GM23338 (cell line): ENCODE results near the gene DPM1. TPM values are rescaled to one million over a fixed set of nuclear protein-coding genes. Genes with fewer than 3 reads are reported as not detected.
A peak's percentile ranks its signal among the peaks of the same experiment; 100 is the strongest.

ENCODE experiments used
- ATAC-seq: fragments of 200-7000 bp; cut with Tn5 transposase; 3 replicates; pipeline ENCODE4 v1.9.1; 2020
- DNase-seq: peaks from one replicate; pipeline ENCODE4 v3.0.0-alpha.2; 2015; ENCODE audit warnings: low spot score
- H2AFZ ChIP-seq: fragments of 200-600 bp; sonication (generic); 2 replicates; pipeline ENCODE4 v1.8.0; 2016; ENCODE audit warnings: antibody characterized with exemption, mild to moderate bottlenecking, moderate library complexity
- H3F3A ChIP-seq: fragments of 200-600 bp; sonication (generic); replicated peaks from 2 replicates; pipeline ENCODE4 v1.8.0; 2017; ENCODE audit warnings: antibody characterized with exemption, mixed run types, low read depth
- H3K27ac ChIP-seq: fragments of 200-600 bp; sonication (generic); 2 replicates; pipeline ENCODE4 v1.6.1; 2016; ENCODE audit warnings: low read depth
- H3K27me3 ChIP-seq: fragments of 200-600 bp; sonication (generic); 2 replicates; pipeline ENCODE4 v1.8.0; 2016; ENCODE audit warnings: mild to moderate bottlenecking, mixed run types, moderate library complexity; ENCODE audit not compliant: insufficient read depth
- H3K36me3 ChIP-seq: fragments of 200-600 bp; sonication (generic); 2 replicates; pipeline ENCODE4 v1.8.0; 2016; ENCODE audit warnings: mild to moderate bottlenecking; ENCODE audit not compliant: insufficient read depth
- H3K4me1 ChIP-seq: fragments of 200-600 bp; sonication (generic); 2 replicates; pipeline ENCODE4 v1.8.0; 2016; ENCODE audit warnings: mild to moderate bottlenecking, moderate library complexity; ENCODE audit not compliant: insufficient read depth
- H3K4me2 ChIP-seq: fragments of 200-600 bp; sonication (generic); 2 replicates; pipeline ENCODE4 v1.7.1; 2017; ENCODE audit warnings: mixed run types
- H3K4me3 ChIP-seq: fragments of 200-600 bp; sonication (generic); 2 replicates; pipeline ENCODE4 v1.6.1; 2016; ENCODE audit warnings: mixed run types
- H3K79me2 ChIP-seq: fragments of 200-600 bp; sonication (generic); replicated peaks from 2 replicates; pipeline ENCODE4 v1.8.0; 2017; ENCODE audit warnings: mild to moderate bottlenecking; ENCODE audit not compliant: insufficient read depth
- H3K9me2 ChIP-seq: fragments of 200-600 bp; sonication (generic); 2 replicates; pipeline ENCODE4 v1.8.0; 2017; ENCODE audit not compliant: insufficient read depth
- H4K20me1 ChIP-seq: fragments of 200-600 bp; sonication (generic); replicated peaks from 2 replicates; pipeline ENCODE4 v1.8.0; 2017; ENCODE audit warnings: mild to moderate bottlenecking; ENCODE audit not compliant: insufficient read depth
- H3K27ac Mint-ChIP-seq: 2 replicates; pipeline ENCODE4 v1.8.0; 2020; ENCODE audit warnings: inconsistent platforms, mild to moderate bottlenecking, moderate library complexity, mixed read lengths
- H3K27me3 Mint-ChIP-seq: 3 replicates; pipeline ENCODE4 v1.8.0; 2022; ENCODE audit warnings: low read depth, mild to moderate bottlenecking, moderate library complexity, mixed read lengths, inconsistent platforms; ENCODE audit not compliant: insufficient read depth, poor library complexity
- H3K36me3 Mint-ChIP-seq: 3 replicates; pipeline ENCODE4 v1.8.0; 2021; ENCODE audit warnings: low read depth, mild to moderate bottlenecking, inconsistent platforms, moderate library complexity, mixed read lengths
- H3K4me1 Mint-ChIP-seq: 3 replicates; pipeline ENCODE4 v1.8.0; 2020; ENCODE audit warnings: mild to moderate bottlenecking, inconsistent platforms, mixed read lengths
- H3K4me3 Mint-ChIP-seq: 3 replicates; pipeline ENCODE4 v1.8.0; 2021; ENCODE audit warnings: moderate library complexity, mild to moderate bottlenecking, inconsistent platforms, mixed read lengths
- H3K9me3 Mint-ChIP-seq: 3 replicates; pipeline ENCODE4 v1.8.0; 2020; ENCODE audit warnings: moderate library complexity, mild to moderate bottlenecking, inconsistent platforms, mixed read lengths
- EZH2 ChIP-seq: fragments of 200-600 bp; sonication (generic); IDR thresholded peaks from one replicate; pipeline ENCODE4 v1.8.0; 2017; ENCODE audit warnings: antibody characterized with exemption, mild to moderate bottlenecking, low read depth; ENCODE audit not compliant: unreplicated experiment
- NANOG ChIP-seq: IDR thresholded peaks from 2 replicates; pipeline ENCODE4 v1.6.1; 2016; ENCODE audit warnings: antibody characterized with exemption, borderline replicate concordance
- ZNF114 ChIP-seq: fragments of 250-450 bp; sonication (Bioruptor Pico); IDR thresholded peaks from 2 replicates; pipeline ENCODE4 v1.5.0; 2020; ENCODE audit warnings: mild to moderate bottlenecking, moderate library complexity
- ZNF331 ChIP-seq: fragments of 250-450 bp; sonication (Bioruptor Pico); IDR thresholded peaks from 2 replicates; pipeline ENCODE4 v1.5.0; 2020; ENCODE audit warnings: low read depth, mild to moderate bottlenecking, moderate library complexity
- polyA plus RNA-seq: library from polyadenylated mRNA; unstranded; fragments of >200 nt; fragmentation: Nextera tagmentation; extraction: Ambion mirVana; gene quantifications from 2 replicates; pipeline ENCODE4 v1.2.1, GENCODE V29; 2016
- total RNA-seq: library from RNA; depleted of rRNA; stranded (reverse); fragments of >200 nt; shearing (Covaris generic); gene quantifications from 2 replicates; pipeline ENCODE4 v1.2.3, GENCODE V29; 2014
- TF ChIP-seq, protein P1 (sequence below), 2 experiments: fragments of 200-600 bp in 1 of 2; sonication (generic) in 1 of 2; conservative IDR thresholded peaks; 2 replicates each; pipeline versions ENCODE4 v1.5.1 to v1.6.1; 2016 to 2017; ENCODE audit warnings: antibody characterized with exemption in 2 of 2, low read depth in 2 of 2, mild to moderate bottlenecking in 2 of 2, moderate library complexity in 1 of 2
- TF ChIP-seq, protein P2 (sequence below): fragments of 250-450 bp; sonication (Bioruptor Pico); IDR thresholded peaks from 2 replicates; pipeline ENCODE4 v1.5.0; 2020; ENCODE audit warnings: mild to moderate bottlenecking, moderate library complexity
- TF ChIP-seq, protein P3 (sequence below): IDR thresholded peaks from one replicate; pipeline ENCODE4 v1.6.1; 2018; ENCODE audit warnings: antibody characterized with exemption; ENCODE audit not compliant: unreplicated experiment

DPM1 gene
- total and polyA plus RNA-seq, 2 experiments from 2014 or later, result 71.7 to 130 TPM

DNA sequence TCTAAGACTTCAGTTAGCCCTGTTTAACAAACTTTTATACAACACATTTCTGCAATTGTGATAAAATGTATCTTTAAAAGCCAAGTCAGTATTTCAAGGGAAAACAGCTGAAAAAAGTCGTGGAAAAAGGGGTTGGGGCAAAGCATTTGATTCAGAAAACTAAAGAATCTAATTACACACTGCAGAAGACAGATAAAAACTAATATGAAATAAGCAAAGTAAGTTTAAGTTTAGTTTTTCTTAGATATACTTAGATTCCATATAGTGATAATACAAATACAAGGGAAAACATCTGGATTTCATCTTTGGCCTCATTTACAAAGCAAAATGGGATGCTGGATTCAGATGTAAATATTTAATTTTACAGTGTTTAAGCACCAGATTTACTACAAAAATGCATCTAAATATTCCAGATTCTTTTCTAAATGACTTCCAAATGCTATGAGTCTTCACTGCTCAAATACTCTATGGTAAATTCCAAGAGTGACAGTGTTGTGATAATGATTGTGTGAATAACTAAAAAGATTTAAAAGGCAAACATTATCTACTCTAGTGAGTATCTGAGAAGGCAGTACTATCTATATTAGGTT lies 25.5 kb downstream of the DPM1 start:
- H3K27ac ChIP-seq, result peak overlapping the region; percentile 99
- peaks cover 73% of the 10 kb centered on the region for H3K36me3 Mint-ChIP-seq
- no peak for DNase-seq
- H3K27me3 Mint-ChIP-seq, result peaks cover 18% of the 10 kb centered on the region
- peaks cover 12% of the 10 kb centered on the region for H4K20me1 ChIP-seq
- H3K4me1 ChIP-seq, result peaks cover 20% of the 10 kb centered on the region
- H3K4me3 ChIP-seq, result no peak overlapping the region
- peaks cover 24% of the 10 kb centered on the region for H3K79me2 ChIP-seq
- no peaks in the 10 kb centered on the region for H3K27me3 ChIP-seq
- peak overlapping the region; percentile 12; the same call in 1 of the 3 replicates for H3K4me3 Mint-ChIP-seq
- TF ChIP-seq ZNF114 (CRISPR knock-in tag) (no peak), EZH2 (no peak), ZNF331 (CRISPR knock-in tag) (no peak), NANOG (no peak)
- TF ChIP-seq, protein P1, sequence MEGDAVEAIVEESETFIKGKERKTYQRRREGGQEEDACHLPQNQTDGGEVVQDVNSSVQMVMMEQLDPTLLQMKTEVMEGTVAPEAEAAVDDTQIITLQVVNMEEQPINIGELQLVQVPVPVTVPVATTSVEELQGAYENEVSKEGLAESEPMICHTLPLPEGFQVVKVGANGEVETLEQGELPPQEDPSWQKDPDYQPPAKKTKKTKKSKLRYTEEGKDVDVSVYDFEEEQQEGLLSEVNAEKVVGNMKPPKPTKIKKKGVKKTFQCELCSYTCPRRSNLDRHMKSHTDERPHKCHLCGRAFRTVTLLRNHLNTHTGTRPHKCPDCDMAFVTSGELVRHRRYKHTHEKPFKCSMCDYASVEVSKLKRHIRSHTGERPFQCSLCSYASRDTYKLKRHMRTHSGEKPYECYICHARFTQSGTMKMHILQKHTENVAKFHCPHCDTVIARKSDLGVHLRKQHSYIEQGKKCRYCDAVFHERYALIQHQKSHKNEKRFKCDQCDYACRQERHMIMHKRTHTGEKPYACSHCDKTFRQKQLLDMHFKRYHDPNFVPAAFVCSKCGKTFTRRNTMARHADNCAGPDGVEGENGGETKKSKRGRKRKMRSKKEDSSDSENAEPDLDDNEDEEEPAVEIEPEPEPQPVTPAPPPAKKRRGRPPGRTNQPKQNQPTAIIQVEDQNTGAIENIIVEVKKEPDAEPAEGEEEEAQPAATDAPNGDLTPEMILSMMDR (conservative IDR thresholded peaks at IDR 0.05; ENCODE audit: low read depth in 2 of 2), result no peak
- TF ChIP-seq, protein P2, sequence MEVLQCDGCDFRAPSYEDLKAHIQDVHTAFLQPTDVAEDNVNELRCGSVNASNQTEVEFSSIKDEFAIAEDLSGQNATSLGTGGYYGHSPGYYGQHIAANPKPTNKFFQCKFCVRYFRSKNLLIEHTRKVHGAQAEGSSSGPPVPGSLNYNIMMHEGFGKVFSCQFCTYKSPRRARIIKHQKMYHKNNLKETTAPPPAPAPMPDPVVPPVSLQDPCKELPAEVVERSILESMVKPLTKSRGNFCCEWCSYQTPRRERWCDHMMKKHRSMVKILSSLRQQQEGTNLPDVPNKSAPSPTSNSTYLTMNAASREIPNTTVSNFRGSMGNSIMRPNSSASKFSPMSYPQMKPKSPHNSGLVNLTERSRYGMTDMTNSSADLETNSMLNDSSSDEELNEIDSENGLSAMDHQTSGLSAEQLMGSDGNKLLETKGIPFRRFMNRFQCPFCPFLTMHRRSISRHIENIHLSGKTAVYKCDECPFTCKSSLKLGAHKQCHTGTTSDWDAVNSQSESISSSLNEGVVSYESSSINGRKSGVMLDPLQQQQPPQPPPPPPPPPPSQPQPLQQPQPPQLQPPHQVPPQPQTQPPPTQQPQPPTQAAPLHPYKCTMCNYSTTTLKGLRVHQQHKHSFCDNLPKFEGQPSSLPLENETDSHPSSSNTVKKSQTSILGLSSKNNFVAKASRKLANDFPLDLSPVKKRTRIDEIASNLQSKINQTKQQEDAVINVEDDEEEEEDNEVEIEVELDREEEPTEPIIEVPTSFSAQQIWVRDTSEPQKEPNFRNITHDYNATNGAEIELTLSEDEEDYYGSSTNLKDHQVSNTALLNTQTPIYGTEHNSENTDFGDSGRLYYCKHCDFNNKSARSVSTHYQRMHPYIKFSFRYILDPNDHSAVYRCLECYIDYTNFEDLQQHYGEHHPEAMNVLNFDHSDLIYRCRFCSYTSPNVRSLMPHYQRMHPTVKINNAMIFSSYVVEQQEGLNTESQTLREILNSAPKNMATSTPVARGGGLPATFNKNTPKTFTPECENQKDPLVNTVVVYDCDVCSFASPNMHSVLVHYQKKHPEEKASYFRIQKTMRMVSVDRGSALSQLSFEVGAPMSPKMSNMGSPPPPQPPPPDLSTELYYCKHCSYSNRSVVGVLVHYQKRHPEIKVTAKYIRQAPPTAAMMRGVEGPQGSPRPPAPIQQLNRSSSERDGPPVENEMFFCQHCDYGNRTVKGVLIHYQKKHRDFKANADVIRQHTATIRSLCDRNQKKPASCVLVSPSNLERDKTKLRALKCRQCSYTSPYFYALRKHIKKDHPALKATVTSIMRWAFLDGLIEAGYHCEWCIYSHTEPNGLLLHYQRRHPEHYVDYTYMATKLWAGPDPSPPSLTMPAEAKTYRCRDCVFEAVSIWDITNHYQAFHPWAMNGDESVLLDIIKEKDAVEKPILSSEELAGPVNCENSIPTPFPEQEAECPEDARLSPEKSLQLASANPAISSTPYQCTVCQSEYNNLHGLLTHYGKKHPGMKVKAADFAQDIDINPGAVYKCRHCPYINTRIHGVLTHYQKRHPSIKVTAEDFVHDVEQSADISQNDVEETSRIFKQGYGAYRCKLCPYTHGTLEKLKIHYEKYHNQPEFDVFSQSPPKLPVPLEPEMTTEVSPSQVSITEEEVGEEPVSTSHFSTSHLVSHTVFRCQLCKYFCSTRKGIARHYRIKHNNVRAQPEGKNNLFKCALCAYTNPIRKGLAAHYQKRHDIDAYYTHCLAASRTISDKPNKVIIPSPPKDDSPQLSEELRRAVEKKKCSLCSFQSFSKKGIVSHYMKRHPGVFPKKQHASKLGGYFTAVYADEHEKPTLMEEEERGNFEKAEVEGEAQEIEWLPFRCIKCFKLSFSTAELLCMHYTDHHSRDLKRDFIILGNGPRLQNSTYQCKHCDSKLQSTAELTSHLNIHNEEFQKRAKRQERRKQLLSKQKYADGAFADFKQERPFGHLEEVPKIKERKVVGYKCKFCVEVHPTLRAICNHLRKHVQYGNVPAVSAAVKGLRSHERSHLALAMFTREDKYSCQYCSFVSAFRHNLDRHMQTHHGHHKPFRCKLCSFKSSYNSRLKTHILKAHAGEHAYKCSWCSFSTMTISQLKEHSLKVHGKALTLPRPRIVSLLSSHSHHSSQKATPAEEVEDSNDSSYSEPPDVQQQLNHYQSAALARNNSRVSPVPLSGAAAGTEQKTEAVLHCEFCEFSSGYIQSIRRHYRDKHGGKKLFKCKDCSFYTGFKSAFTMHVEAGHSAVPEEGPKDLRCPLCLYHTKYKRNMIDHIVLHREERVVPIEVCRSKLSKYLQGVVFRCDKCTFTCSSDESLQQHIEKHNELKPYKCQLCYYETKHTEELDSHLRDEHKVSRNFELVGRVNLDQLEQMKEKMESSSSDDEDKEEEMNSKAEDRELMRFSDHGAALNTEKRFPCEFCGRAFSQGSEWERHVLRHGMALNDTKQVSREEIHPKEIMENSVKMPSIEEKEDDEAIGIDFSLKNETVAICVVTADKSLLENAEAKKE (CRISPR knock-in tag), result no peak
- TF ChIP-seq, protein P3, sequence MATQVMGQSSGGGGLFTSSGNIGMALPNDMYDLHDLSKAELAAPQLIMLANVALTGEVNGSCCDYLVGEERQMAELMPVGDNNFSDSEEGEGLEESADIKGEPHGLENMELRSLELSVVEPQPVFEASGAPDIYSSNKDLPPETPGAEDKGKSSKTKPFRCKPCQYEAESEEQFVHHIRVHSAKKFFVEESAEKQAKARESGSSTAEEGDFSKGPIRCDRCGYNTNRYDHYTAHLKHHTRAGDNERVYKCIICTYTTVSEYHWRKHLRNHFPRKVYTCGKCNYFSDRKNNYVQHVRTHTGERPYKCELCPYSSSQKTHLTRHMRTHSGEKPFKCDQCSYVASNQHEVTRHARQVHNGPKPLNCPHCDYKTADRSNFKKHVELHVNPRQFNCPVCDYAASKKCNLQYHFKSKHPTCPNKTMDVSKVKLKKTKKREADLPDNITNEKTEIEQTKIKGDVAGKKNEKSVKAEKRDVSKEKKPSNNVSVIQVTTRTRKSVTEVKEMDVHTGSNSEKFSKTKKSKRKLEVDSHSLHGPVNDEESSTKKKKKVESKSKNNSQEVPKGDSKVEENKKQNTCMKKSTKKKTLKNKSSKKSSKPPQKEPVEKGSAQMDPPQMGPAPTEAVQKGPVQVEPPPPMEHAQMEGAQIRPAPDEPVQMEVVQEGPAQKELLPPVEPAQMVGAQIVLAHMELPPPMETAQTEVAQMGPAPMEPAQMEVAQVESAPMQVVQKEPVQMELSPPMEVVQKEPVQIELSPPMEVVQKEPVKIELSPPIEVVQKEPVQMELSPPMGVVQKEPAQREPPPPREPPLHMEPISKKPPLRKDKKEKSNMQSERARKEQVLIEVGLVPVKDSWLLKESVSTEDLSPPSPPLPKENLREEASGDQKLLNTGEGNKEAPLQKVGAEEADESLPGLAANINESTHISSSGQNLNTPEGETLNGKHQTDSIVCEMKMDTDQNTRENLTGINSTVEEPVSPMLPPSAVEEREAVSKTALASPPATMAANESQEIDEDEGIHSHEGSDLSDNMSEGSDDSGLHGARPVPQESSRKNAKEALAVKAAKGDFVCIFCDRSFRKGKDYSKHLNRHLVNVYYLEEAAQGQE, result no peak
- no peaks in the 10 kb centered on the region for H3K9me2 ChIP-seq
- H3K36me3 ChIP-seq, result peaks cover 16% of the 10 kb centered on the region; the same call in 1 of the 2 replicates
- no peak overlapping the region for H2AFZ ChIP-seq
- no peak for ATAC-seq
- H3K9me3 Mint-ChIP-seq, result peaks cover 7% of the 10 kb centered on the region; the same call in 2 of the 3 replicates
- 0 out of 2 replicates have a peak, but pooled peaks cover 7% of the 10 kb centered on the region for H3F3A ChIP-seq
- peak overlapping the region; percentile 95 for H3K27ac Mint-ChIP-seq
- peaks cover 25% of the 10 kb centered on the region for H3K4me1 Mint-ChIP-seq
- H3K4me2 ChIP-seq, result 0 out of 2 replicates have a peak overlapping the region, but pooled peaks have one; percentile 42
